ENCODE data around the gene NMNAT2.

NMNAT2 gene

DNA sequence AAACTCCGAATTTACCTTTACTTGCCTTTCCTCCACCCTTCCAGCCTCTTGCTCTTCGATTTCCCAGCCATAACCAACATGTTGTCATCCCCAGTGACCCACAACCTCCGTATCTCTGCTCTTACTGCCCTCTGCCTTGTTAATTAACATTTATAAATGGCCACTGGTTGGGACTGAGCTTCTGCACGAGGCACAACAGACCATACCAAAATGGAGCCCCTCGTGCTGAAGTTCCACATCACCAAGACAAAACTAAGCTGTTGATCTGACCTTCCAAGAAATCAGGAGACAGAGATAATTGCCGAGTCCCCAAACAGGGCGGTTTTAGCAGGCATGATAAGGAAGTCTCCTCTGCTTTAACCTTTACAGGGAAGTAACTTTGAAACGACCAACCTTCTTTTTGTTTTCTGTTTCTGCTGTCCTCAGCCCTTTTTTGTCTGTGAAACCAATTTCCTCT is 71.9 kb downstream of the NMNAT2 start:
- Histone ChIP-seq H3K27me3 (ENCODE audit: control insufficient read depth, insufficient read depth, low read length) (no peaks in the 10 kb centered on the region; the same call in 1 of the 2 replicates), H3K27ac (ENCODE audit: low read depth, low read length) (no peak overlapping the region), H3K4me1 (ENCODE audit: control insufficient read depth, insufficient read depth, low read length) (peaks cover 16% of the 10 kb centered on the region), H3K36me3 (ENCODE audit: control insufficient read depth, insufficient read depth, low read length) (no peaks in the 10 kb centered on the region), H3K9ac (ENCODE audit: low read depth, low read length) (no peak overlapping the region), H3K4me3 (ENCODE audit: low read depth, low read length) (no peak overlapping the region), H3K9me3 (ENCODE audit: control insufficient read depth, insufficient read depth, low read length) (no peaks in the 10 kb centered on the region)

DNA sequence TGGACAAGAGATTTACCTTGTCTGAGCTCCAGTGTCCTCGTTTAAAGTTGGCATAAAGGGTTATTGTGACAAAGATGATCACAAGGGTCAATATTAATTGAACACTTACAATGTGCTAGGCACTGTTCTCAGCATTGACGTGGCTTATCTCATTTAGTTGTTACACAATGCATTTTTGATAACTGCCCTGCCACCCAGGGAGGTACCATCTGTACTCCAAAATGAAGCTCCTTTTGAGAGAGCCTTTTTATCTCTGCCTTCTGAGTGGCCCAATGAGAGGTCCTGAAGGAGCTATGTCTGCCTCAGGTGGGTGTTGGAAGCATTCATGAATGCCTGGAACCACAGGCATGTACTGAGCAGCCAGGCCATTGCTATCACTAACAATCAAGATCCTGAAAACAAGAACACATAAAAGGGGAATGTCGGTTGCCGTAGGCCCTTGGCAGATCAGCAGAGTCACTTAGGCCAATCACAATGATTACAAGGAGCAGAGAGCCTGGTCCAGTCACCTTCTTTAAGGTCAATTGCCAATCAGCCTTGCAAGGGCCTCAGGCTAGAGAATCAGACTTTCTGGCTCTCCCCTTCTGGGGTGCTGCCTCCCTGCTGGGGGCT is 78.5 kb downstream of the NMNAT2 start:
- no peak overlapping the region for H3K9ac ChIP-seq (ENCODE audit: low read depth, low read length)
- H3K4me3 ChIP-seq (ENCODE audit: low read depth, low read length) = no peak overlapping the region
- no peak overlapping the region for H3K27ac ChIP-seq (ENCODE audit: low read depth, low read length)
- no peaks in the 10 kb centered on the region for H3K27me3 ChIP-seq (ENCODE audit: control insufficient read depth, insufficient read depth, low read length)
- H3K36me3 ChIP-seq (ENCODE audit: control insufficient read depth, insufficient read depth, low read length) = no peaks in the 10 kb centered on the region
- no peaks in the 10 kb centered on the region for H3K9me3 ChIP-seq (ENCODE audit: control insufficient read depth, insufficient read depth, low read length)
- no peaks in the 10 kb centered on the region for H3K4me1 ChIP-seq (ENCODE audit: control insufficient read depth, insufficient read depth, low read length)

DNA sequence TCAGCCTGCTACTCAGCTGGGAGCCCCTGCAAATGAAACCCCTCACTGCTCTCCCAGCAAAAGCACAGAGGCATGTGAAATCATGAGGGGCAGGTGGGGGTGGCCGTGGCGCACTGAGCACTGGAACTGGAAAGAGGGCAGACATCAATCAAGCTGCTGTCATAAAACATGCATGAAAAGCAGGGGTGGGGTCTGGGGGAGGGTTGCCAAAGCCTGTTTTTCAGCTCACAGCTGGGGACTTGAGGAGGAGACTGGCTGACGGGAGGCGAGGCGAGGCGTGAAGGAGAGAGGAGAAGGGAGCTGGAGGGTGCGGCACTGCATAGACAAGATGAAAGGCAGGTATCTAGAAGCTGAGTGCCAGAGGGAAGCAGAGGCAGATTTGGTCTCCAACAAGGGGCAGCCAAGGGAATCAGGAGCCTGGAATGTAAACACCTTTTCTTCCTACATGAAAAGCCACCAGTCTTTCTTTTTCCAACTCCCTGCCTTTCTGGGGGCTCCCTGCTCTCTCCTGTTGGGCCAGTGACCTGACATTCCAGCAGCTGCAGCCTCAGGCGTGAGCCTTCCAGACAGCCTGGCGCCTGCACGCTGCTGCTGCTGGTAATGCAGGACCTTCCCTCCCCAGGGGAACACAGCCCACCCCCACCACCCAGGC is 87.0 kb downstream of the NMNAT2 start:
- H3K9me3 ChIP-seq (ENCODE audit: control insufficient read depth, insufficient read depth, low read length) = no peaks in the 10 kb centered on the region
- no peaks in the 10 kb centered on the region for H3K36me3 ChIP-seq (ENCODE audit: control insufficient read depth, insufficient read depth, low read length)
- H3K9ac ChIP-seq (ENCODE audit: low read depth, low read length) = no peak overlapping the region
- no peaks in the 10 kb centered on the region for H3K27me3 ChIP-seq (ENCODE audit: control insufficient read depth, insufficient read depth, low read length)
- H3K27ac ChIP-seq (ENCODE audit: low read depth, low read length) = peak overlapping the region; percentile 92
- no peak overlapping the region for H3K4me3 ChIP-seq (ENCODE audit: low read depth, low read length)
- peaks cover 31% of the 10 kb centered on the region for H3K4me1 ChIP-seq (ENCODE audit: control insufficient read depth, insufficient read depth, low read length)

DNA sequence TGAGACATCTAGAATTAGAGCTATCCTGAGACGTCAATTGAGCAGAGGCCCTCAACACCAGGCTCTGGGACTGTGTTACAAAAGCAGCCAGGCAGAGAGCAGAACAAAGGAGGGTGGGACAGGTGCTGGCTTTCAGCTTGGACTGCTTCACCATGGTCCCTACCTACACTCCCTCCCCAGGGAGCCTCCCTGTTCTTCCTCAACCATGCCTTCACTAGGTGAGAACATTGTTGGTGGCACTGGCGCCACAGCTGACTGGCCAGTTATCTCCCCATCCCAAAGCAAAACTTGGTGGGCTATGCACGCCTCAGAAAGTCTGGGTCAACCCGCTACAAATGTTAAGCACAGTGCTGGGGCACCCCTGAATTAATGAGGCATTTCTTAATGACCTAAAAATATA is 87.8 kb downstream of the NMNAT2 start:
- Histone ChIP-seq H3K4me1 (ENCODE audit: control insufficient read depth, insufficient read depth, low read length) (peaks cover 31% of the 10 kb centered on the region), H3K27ac (ENCODE audit: low read depth, low read length) (peak overlapping the region; percentile 92), H3K9ac (ENCODE audit: low read depth, low read length) (no peak overlapping the region), H3K36me3 (ENCODE audit: control insufficient read depth, insufficient read depth, low read length) (no peaks in the 10 kb centered on the region), H3K27me3 (ENCODE audit: control insufficient read depth, insufficient read depth, low read length) (no peaks in the 10 kb centered on the region), H3K4me3 (ENCODE audit: low read depth, low read length) (no peak overlapping the region), H3K9me3 (ENCODE audit: control insufficient read depth, insufficient read depth, low read length) (no peaks in the 10 kb centered on the region)

DNA sequence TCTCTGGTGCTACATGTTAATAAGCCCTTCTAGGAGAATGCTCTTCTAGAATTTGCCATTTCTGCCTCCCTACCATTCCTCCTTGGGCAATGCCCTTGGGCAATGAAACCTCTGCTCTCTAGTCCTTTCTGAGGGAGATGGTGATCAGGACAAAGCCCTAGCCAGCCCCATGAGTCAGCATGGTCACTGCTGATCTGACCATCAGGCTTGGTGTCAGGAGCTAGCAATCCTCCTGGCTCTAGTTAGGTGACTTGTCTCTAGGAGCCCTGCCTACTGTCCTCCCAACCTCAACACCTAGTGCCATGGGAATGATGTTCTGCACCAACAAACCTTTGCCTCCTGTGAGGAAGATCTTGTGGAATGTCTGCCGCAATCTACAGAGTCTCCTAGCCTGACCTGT is 89.8 kb downstream of the NMNAT2 start:
- no peak overlapping the region for H3K4me3 ChIP-seq (ENCODE audit: low read depth, low read length)
- no peaks in the 10 kb centered on the region for H3K36me3 ChIP-seq (ENCODE audit: control insufficient read depth, insufficient read depth, low read length)
- no peak overlapping the region for H3K27ac ChIP-seq (ENCODE audit: low read depth, low read length)
- peaks cover 39% of the 10 kb centered on the region for H3K4me1 ChIP-seq (ENCODE audit: control insufficient read depth, insufficient read depth, low read length)
- H3K27me3 ChIP-seq (ENCODE audit: control insufficient read depth, insufficient read depth, low read length) = no peaks in the 10 kb centered on the region
- H3K9ac ChIP-seq (ENCODE audit: low read depth, low read length) = no peak overlapping the region
- H3K9me3 ChIP-seq (ENCODE audit: control insufficient read depth, insufficient read depth, low read length) = no peaks in the 10 kb centered on the region

DNA sequence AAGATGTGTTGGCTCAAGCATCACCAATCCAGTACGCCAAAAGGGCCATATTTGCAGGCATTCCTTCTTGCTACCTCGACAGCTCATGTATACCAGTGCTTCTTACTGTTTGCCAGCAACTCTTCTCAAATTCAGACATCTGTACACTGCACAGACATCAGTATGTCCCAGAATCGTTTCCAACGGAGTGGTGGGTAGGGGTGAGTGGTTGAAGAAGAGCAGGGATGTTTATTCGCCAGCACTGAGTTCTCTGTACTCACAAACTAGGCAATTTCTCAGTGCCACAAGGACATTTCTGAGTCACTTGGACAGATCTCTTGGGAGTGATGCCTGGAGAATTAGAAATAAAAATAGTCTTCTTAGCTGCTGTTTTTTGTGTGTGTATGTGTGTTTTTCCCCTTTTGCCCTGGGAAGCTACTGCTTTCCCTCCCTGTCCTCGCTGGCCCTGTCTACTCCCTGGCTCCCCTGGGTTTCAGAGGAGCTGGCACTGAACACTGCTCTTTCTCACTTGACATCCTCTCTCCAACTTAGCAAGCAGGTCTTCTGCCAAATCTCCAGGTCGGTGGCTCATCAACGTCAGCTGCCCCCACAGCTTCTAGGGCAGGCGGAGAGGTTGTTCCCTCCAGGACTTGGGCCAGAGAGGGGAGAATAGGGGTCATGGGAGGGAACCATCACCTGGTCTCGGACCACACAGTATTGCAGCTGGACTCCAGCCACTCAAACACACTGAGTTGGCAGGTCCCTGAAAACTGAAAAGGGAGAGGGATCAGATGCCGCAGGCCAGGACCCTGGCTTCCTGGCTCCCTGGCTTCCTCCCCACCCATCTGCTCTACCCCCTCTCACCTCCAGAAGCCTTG is 90.5 kb downstream of the NMNAT2 start:
- H3K27ac ChIP-seq (ENCODE audit: low read depth, low read length) = no peak overlapping the region
- no peaks in the 10 kb centered on the region for H3K36me3 ChIP-seq (ENCODE audit: control insufficient read depth, insufficient read depth, low read length)
- no peaks in the 10 kb centered on the region for H3K27me3 ChIP-seq (ENCODE audit: control insufficient read depth, insufficient read depth, low read length)
- H3K4me1 ChIP-seq (ENCODE audit: control insufficient read depth, insufficient read depth, low read length) = peaks cover 41% of the 10 kb centered on the region
- no peaks in the 10 kb centered on the region for H3K9me3 ChIP-seq (ENCODE audit: control insufficient read depth, insufficient read depth, low read length)
- H3K4me3 ChIP-seq (ENCODE audit: low read depth, low read length) = no peak overlapping the region
- H3K9ac ChIP-seq (ENCODE audit: low read depth, low read length) = no peak overlapping the region

DNA sequence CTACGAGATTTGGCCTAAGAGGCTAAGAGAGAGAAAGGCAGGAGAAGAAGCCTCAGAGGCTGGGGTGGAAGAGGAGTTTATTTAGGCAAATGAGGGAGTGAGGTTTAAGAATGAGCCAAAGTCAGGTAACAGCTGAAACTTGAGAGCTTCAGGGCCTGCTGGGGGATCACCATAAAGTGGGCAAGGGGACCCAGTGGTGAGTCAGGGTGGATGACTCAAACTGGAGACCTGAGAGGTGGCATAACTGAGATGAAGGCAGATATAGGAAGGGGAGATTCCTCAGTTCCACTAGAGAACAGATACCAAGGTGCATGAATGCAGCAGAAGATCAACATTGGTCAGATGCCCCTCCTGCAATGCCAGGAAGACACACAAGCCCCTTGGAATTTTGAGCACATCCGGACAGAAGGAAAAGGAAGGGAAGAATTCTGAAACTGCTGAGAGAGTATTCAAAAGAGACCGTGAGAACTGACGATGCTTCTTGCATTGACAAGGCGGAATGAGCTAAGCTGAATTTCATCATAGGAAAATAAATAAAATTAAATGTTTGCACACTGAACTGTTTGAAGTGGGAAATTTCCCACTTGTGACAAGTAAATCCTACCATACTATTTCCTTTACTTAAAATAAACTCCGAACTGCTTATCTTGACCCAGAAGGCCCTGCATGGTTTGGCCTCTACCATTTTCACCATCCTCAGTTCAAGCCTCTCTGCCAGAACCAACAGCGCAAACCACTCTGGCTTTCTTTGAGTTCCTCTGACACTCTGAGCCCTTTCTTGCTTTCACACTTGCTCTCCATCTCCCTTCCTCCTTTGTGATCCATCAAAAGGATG is 94.1 kb downstream of the NMNAT2 start:
- no peaks in the 10 kb centered on the region for H3K9me3 ChIP-seq (ENCODE audit: control insufficient read depth, insufficient read depth, low read length)
- H3K27ac ChIP-seq (ENCODE audit: low read depth, low read length) = peak overlapping the region; percentile 2
- no peak overlapping the region for H3K9ac ChIP-seq (ENCODE audit: low read depth, low read length)
- no peak overlapping the region for H3K4me3 ChIP-seq (ENCODE audit: low read depth, low read length)
- H3K27me3 ChIP-seq (ENCODE audit: control insufficient read depth, insufficient read depth, low read length) = no peaks in the 10 kb centered on the region
- H3K36me3 ChIP-seq (ENCODE audit: control insufficient read depth, insufficient read depth, low read length) = no peaks in the 10 kb centered on the region
- H3K4me1 ChIP-seq (ENCODE audit: control insufficient read depth, insufficient read depth, low read length) = peaks cover 23% of the 10 kb centered on the region

DNA sequence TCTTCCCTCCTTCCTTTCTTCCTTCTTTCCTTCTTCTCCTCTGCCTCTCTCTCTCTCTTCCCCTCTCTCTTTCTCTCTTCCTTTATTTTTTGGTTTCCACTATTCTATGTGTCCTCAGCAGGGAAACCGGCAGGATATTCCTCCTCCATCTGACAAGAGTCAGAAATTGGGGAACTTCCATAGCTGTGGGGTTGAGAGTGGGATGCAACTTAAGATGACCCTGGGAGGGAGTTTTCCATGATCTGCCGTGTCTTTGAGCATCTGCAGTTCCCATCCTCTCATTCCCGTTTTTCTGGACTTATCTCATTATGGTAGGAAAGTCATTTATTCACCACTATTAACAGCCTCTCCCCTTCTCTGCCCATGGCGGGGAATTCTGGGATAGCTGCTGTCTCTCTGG is 98.6 kb downstream of the NMNAT2 start:
- Histone ChIP-seq H3K4me3 (ENCODE audit: low read depth, low read length) (no peak overlapping the region), H3K9me3 (ENCODE audit: control insufficient read depth, insufficient read depth, low read length) (no peaks in the 10 kb centered on the region), H3K4me1 (ENCODE audit: control insufficient read depth, insufficient read depth, low read length) (peaks cover 36% of the 10 kb centered on the region), H3K9ac (ENCODE audit: low read depth, low read length) (no peak overlapping the region), H3K36me3 (ENCODE audit: control insufficient read depth, insufficient read depth, low read length) (no peaks in the 10 kb centered on the region), H3K27ac (ENCODE audit: low read depth, low read length) (no peak overlapping the region), H3K27me3 (ENCODE audit: control insufficient read depth, insufficient read depth, low read length) (no peaks in the 10 kb centered on the region)

DNA sequence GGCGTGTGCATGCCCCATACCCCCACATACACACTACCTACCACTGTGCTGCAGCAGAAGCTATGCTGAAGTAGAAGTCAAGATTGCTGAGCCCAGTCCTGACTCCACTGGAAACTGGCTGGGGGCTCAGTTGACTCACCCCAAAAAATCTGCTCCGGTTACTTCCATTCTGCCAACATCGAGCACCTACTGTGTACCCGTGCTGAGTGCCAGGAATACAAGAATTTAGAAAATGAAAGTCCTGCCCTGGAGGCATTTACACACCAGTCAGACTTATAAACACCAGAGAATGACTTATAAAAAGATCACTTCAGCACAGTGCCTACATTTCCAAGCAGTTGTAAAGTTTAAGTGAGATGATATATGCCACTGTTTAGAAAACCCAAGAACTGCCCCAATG is 99.1 kb downstream of the NMNAT2 start:
- Histone ChIP-seq H3K36me3 (ENCODE audit: control insufficient read depth, insufficient read depth, low read length) (no peaks in the 10 kb centered on the region), H3K27me3 (ENCODE audit: control insufficient read depth, insufficient read depth, low read length) (no peaks in the 10 kb centered on the region), H3K4me3 (ENCODE audit: low read depth, low read length) (no peak overlapping the region), H3K9ac (ENCODE audit: low read depth, low read length) (no peak overlapping the region), H3K27ac (ENCODE audit: low read depth, low read length) (no peak overlapping the region), H3K4me1 (ENCODE audit: control insufficient read depth, insufficient read depth, low read length) (peaks cover 35% of the 10 kb centered on the region), H3K9me3 (ENCODE audit: control insufficient read depth, insufficient read depth, low read length) (no peaks in the 10 kb centered on the region)

DNA sequence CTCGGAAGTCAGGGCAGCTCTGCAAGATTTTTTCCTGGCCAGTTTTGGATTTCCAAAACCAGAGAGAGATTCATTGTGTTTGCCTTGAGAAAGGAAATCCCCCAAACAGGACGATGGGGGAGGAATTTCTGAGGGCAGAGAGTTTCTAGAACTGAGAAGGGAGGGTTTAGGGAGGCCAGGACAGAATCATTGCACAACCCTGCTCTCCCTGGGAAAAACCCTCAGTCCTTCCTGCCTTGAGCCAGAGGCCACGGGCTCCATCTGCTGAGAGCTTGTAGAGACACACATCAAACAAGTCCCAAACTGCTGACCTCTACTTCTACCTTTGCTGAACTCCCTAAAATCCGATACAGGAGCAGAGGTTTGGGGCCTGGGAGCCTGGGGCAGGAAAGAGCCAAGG is 99.7 kb downstream of the NMNAT2 start:
- Histone ChIP-seq H3K27ac (ENCODE audit: low read depth, low read length) (peak overlapping the region; percentile 9), H3K36me3 (ENCODE audit: control insufficient read depth, insufficient read depth, low read length) (no peaks in the 10 kb centered on the region), H3K4me1 (ENCODE audit: control insufficient read depth, insufficient read depth, low read length) (peaks cover 28% of the 10 kb centered on the region), H3K27me3 (ENCODE audit: control insufficient read depth, insufficient read depth, low read length) (no peaks in the 10 kb centered on the region), H3K9me3 (ENCODE audit: control insufficient read depth, insufficient read depth, low read length) (no peaks in the 10 kb centered on the region), H3K9ac (ENCODE audit: low read depth, low read length) (no peak overlapping the region), H3K4me3 (ENCODE audit: low read depth, low read length) (no peak overlapping the region)
